ENCODE data around the gene ADARB1. TPM values are rescaled to one million over a fixed set of nuclear protein-coding genes. Genes with fewer than 3 reads are reported as not detected.

Gene ADARB1
- total and polyA plus RNA-seq, 12 donors: 7.2 to 21.6 (median 16.1) TPM

- TF ChIP-seq POLR2A (IDR thresholded peaks at IDR 0.05): no peak
- TF ChIP-seq, protein P1, sequence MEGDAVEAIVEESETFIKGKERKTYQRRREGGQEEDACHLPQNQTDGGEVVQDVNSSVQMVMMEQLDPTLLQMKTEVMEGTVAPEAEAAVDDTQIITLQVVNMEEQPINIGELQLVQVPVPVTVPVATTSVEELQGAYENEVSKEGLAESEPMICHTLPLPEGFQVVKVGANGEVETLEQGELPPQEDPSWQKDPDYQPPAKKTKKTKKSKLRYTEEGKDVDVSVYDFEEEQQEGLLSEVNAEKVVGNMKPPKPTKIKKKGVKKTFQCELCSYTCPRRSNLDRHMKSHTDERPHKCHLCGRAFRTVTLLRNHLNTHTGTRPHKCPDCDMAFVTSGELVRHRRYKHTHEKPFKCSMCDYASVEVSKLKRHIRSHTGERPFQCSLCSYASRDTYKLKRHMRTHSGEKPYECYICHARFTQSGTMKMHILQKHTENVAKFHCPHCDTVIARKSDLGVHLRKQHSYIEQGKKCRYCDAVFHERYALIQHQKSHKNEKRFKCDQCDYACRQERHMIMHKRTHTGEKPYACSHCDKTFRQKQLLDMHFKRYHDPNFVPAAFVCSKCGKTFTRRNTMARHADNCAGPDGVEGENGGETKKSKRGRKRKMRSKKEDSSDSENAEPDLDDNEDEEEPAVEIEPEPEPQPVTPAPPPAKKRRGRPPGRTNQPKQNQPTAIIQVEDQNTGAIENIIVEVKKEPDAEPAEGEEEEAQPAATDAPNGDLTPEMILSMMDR (IDR thresholded peaks at IDR 0.05): no peak
- no peaks in the 10 kb centered on the region for H3K4me1 ChIP-seq (replicated peaks in 1 of 2)
- DNase-seq: no peak
- peaks cover 0 to 13% of the 10 kb centered on the region in 2 donors for H3K36me3 ChIP-seq (replicated peaks in 1 of 2)
- 69 to 77% (median 72%) methylated on average over 3 of the region's 3 CpGs for WGBS, 4 donors
- H3K9me3 ChIP-seq (replicated peaks in 1 of 3): no peaks in the 10 kb centered on the region
- H3K4me3 ChIP-seq: no peak overlapping the region
- no peak overlapping the region for H3K27ac ChIP-seq
- intact Hi-C loops (cut with DNase I): no loop called here
- no peaks in the 10 kb centered on the region for H3K27me3 ChIP-seq
Measured at GRCh38 chr21:45209046-45209445, 134.7 kb downstream of the ADARB1 start.

- Histone ChIP-seq H3K9me3 (replicated peaks in 1 of 3) (no peaks in the 10 kb centered on the region), H3K27ac (no peak overlapping the region), H3K4me1 (replicated peaks in 1 of 2) (no peaks in the 10 kb centered on the region), H3K4me3 (no peak overlapping the region), H3K27me3 (no peaks in the 10 kb centered on the region), H3K36me3 (replicated peaks in 1 of 2) (peaks cover 0 to 6% of the 10 kb centered on the region in 2 donors)
- intact Hi-C loops (cut with DNase I): no loop called here
- WGBS, 4 donors: 69 to 83% (median 77%) methylated on average over 8 of the region's 8 CpGs
- no peak for DNase-seq
- TF ChIP-seq, protein P1 (IDR thresholded peaks at IDR 0.05): no peak
- no peak for TF ChIP-seq POLR2A (IDR thresholded peaks at IDR 0.05)
Measured at GRCh38 chr21:45209685-45210284, 135.4 kb downstream of the ADARB1 start.

DNA sequence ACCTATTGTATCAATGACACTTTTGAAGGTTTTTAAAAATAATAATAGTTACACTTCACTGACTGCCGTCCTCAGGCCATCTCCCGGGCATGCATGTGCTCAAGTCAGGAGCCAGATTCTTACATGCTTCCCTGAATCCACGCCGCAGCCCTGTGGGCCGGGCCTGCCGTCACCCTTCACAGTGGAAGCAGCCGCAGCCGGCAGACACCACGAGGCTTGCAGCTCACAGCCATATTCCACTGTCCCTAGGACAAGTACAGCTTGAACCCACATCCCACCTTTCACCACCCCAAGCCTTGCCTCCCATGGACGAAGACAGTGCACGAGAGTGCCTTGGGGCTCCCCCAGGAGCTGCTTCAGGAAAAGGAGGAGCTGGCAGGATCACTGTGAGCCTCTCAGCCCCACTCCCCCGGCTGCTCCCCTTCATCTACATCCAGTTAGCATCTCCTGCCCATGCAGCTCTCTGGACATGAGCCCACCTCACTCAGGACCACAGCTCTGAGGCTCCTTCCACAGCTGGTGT is 136.1 kb downstream of the ADARB1 start:
- DNase-seq: no peak
- no peaks in the 10 kb centered on the region for H3K36me3 ChIP-seq (replicated peaks in 1 of 2)
- H3K27ac ChIP-seq: no peak overlapping the region
- intact Hi-C loops (cut with DNase I): no loop called here
- WGBS, 4 donors: 94 to 95% (median 95%) methylated on average over 10 to 12 of the region's 12 CpGs
- no peaks in the 10 kb centered on the region for H3K27me3 ChIP-seq
- H3K9me3 ChIP-seq (replicated peaks in 1 of 3): no peaks in the 10 kb centered on the region
- no peak overlapping the region for H3K4me3 ChIP-seq
- TF ChIP-seq, protein P1 (IDR thresholded peaks at IDR 0.05): no peak
- TF ChIP-seq POLR2A (IDR thresholded peaks at IDR 0.05): no peak
- H3K4me1 ChIP-seq (replicated peaks in 1 of 2): no peaks in the 10 kb centered on the region

DNA sequence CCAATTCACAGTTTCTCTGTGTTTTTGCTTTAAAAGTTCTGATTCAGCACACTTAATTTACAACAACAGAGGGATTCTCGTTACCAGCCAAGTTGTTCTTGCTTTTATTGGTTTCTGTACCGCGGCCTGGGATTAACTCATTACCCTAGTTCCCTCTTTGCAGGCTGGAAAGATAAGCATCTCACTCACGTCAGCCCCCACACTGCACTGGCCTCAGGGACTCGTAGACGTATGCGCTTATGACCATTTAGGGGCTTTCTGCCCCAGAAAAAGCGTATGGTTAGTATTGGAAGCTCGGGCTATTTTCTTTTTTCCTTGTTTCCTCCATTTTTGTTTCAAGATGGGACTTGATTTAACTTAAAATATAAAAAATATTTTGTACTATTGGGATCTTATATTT is 137.3 kb downstream of the ADARB1 start:
- no peaks in the 10 kb centered on the region for H3K36me3 ChIP-seq (replicated peaks in 1 of 2)
- TF ChIP-seq POLR2A (IDR thresholded peaks at IDR 0.05): no peak
- TF ChIP-seq, protein P1 (IDR thresholded peaks at IDR 0.05): no peak
- no peak overlapping the region for H3K4me3 ChIP-seq
- no peaks in the 10 kb centered on the region for H3K9me3 ChIP-seq (replicated peaks in 1 of 3)
- intact Hi-C loops (cut with DNase I): no loop called here
- no peaks in the 10 kb centered on the region for H3K4me1 ChIP-seq (replicated peaks in 1 of 2)
- no peak for DNase-seq
- WGBS, 4 donors: 80 to 88% (median 82%) methylated on average over 9 of the region's 9 CpGs
- H3K27me3 ChIP-seq: no peaks in the 10 kb centered on the region
- H3K27ac ChIP-seq: no peak overlapping the region
